H1 (cell line): Measurements from ENCODE around the gene NLGN4X.

Source experiments
- SUZ12 ChIP-seq: fragments of 200-600 bp; sonication (generic); IDR thresholded peaks from 2 replicates; pipeline ENCODE4 v1.6.1; 2012; ENCODE audit warnings: mild to moderate bottlenecking, inconsistent platforms, low read length, moderate library complexity, mixed read lengths
- TF ChIP-seq, protein P1 (sequence below), 3 experiments: IDR thresholded peaks; 1 replicate in 2 of 3; 2 replicates in 1 of 3; pipeline versions ENCODE4 v1.5.1 to v1.6.1; 2011; ENCODE audit warnings: low read length in 3 of 3, mild to moderate bottlenecking in 3 of 3, inconsistent platforms in 2 of 3, low read depth in 1 of 3, moderate library complexity in 1 of 3; ENCODE audit not compliant: insufficient read depth in 1 of 3; ENCODE audit errors: control extremely low read depth in 1 of 3

DNA sequence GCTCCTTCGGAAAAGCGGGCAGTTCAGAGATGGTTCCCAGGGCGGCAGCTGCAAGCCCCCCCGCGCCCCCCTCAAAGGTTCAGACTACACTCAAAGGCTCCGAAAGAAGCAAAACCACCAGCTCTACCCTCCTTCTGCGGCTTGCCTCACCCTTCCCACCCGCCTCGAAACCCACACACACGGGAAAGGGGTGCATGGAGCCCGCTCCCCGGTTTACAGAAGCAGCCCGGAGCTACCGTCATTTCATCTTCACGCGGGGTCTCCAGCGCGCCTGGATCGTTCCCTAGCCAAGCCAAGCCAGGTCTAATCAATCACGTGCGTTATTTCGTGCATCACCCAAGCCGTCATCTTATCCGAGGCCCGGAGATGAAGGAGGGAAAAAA, 1.2 kb downstream of the NLGN4X start:
- TF ChIP-seq, protein P1, sequence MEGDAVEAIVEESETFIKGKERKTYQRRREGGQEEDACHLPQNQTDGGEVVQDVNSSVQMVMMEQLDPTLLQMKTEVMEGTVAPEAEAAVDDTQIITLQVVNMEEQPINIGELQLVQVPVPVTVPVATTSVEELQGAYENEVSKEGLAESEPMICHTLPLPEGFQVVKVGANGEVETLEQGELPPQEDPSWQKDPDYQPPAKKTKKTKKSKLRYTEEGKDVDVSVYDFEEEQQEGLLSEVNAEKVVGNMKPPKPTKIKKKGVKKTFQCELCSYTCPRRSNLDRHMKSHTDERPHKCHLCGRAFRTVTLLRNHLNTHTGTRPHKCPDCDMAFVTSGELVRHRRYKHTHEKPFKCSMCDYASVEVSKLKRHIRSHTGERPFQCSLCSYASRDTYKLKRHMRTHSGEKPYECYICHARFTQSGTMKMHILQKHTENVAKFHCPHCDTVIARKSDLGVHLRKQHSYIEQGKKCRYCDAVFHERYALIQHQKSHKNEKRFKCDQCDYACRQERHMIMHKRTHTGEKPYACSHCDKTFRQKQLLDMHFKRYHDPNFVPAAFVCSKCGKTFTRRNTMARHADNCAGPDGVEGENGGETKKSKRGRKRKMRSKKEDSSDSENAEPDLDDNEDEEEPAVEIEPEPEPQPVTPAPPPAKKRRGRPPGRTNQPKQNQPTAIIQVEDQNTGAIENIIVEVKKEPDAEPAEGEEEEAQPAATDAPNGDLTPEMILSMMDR (IDR thresholded peaks at IDR 0.05; ENCODE audit: control extremely low read depth in 1 of 3, insufficient read depth in 1 of 3, low read depth in 1 of 3, low read length in 3 of 3), result no peak
- TF ChIP-seq SUZ12, result no peak
